Measurements from ENCODE around the gene MIPOL1.
"Not testable (repeated sequence)": the region's sequence is repeated elsewhere in the genome, so short reads cannot be mapped to it uniquely, and the experiment has no call there.

The MIPOL1 gene, protein sequence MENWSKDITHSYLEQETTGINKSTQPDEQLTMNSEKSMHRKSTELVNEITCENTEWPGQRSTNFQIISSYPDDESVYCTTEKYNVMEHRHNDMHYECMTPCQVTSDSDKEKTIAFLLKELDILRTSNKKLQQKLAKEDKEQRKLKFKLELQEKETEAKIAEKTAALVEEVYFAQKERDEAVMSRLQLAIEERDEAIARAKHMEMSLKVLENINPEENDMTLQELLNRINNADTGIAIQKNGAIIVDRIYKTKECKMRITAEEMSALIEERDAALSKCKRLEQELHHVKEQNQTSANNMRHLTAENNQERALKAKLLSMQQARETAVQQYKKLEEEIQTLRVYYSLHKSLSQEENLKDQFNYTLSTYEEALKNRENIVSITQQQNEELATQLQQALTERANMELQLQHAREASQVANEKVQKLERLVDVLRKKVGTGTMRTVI

GRCh38 chr14:37197421-37198272 lies at the start of gene MIPOL1:
Gene MIPOL1, plus strand, starts transcription at chr14:37197937. Its CDS starts 49,952 bp downstream, at chr14:37247889.
- peak; percentile 92 for DNase-seq

- peak; percentile 72 for DNase-seq
Observed at GRCh38 chr14:37150414-37150813, 47.3 kb upstream of the MIPOL1 start.

GRCh38 chr14:37153005-37153404 lies 44.7 kb upstream of the MIPOL1 start:
- no peak for DNase-seq

DNA sequence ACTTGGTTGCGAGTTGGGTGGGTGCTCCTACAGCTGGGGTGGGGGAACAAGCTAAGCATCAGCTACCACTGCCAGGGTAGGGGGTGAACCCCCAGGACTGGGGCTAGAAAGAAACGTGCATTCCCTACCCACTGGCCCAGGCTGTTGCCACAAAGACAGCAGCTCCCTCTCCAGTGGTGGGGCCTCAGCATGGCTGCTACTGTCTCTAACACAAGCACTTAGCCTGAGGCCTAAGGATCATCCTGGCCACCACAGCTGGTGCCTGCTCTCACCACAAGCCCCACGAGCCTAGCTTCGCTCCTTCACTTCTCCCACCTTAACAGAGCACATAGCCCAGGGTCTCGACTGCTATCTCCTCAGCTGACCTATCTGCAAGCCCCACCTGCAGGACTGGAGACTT lies 44.3 kb upstream of the MIPOL1 start:
- DNase-seq = no peak

- DNase-seq = no peak
Observed at GRCh38 chr14:37157987-37158386, 39.8 kb upstream of the MIPOL1 start.

DNA sequence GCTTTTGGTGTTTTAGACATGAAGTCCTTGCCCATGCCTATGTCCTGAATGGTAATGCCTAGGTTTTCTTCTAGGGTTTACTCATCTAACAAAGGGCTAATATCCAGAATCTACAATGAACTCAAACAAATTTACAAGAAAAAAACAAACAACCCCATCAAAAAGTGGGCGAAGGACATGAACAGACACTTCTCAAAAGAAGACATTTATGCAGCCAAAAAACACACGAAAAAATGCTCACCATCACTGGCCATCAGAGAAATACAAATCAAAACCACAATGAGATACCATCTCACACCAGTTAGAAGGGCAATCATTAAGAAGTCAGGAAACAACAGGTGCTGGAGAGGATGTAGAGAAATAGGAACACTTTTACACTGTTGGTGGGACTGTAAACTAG lies 35.4 kb upstream of the MIPOL1 start:
- not testable (repeated sequence) for DNase-seq

- no peak for DNase-seq
Observed at GRCh38 chr14:37165794-37166193, 31.9 kb upstream of the MIPOL1 start.

DNA sequence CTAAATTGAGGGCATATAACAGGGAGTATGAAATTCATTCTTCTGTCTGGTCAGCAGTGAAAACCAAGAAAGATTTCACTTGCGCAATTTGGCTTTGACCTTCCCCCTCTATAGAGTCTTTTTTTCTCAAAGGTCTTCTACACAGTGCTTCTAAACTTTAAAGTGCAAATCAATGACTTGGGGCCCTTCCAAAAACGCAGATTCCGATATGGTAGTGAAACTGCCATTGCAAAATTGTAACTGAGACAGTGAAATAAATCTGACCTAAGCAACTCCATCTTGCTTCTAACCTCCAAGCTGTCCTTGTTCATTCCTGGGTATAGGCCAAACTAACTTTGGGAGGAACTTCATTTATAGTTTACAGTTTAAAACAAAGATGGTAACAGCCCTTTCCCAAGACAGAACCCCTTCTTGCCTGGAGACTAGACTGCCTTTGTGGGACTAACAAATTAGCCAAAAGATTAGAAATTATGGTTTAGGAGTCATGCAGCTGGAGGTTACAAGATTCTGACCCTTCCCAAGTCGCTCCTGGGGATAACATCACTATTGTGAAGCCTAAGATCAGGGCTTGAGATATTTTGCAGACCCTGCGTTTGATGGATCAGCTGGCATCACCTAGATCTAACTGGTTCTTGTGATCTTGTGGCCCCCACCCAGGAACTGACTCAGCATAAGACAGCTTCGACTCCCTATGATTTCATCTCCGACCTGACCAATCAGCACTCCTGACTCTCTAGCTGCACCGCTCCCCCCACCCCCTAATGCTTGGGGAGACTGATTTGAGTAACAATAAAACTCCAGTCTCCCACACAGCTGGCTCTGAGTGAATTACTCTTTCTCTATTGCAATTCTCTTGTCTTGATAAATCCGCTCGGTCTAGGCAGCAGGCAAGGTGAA lies 30.3 kb upstream of the MIPOL1 start:
- no peak for DNase-seq

DNA sequence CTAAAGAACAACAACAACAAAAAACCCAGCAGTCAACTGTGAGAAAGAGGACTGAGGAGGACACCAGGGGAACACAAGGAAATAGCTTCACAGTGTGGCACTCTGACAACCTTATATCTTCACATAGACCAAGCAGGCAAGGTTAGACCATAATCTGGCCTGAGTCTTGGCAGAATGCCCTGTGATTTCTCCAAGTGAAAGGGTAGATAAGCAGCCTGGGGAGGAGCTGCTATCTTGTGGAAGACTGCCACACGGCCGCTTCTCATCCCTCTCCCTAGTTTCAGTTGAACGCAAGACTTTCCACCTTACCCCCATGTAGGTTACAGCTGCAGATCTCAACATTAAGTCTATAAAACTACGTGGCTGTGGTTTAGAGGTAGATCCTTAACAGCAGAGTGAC lies 29.0 kb upstream of the MIPOL1 start:
- DNase-seq = no peak

DNA sequence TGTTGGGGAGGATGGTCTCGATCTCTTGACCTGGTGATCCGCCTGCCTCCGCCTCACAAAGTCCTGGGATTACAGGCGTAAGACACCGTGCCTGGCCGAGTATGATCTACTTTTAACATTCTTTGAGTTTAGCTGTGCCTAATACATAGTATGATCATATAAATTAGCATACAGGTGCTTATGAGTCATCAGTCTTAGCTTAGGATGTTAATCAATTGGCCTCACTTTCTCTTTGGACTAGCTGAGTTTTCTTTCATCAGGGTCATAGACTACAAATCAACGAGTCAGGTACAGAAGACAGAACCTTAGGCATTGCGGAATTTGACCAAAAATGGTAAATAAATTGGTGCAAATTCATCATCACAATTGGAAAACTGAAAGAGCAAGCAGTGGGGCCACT lies 27.5 kb upstream of the MIPOL1 start:
- DNase-seq = no peak

DNA sequence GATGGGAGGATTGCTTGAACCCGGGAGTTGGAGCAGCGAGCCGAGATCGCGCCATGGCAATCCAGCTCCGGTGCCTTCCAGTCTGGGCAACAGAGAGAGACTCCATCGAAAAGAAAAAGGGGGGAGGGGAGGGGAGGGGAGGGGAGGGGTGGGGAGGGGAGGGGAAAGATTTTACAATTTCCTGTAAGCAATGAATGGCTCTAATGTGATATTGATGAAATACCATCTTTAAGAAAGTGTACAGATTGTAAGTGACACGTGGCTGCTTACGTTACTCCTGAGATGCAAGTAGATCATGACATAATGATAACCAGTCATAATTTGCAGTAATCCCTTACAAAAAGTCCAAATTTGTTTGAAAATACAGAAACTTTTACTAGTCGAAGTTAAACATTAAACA lies 26.7 kb upstream of the MIPOL1 start:
- no peak for DNase-seq

DNA sequence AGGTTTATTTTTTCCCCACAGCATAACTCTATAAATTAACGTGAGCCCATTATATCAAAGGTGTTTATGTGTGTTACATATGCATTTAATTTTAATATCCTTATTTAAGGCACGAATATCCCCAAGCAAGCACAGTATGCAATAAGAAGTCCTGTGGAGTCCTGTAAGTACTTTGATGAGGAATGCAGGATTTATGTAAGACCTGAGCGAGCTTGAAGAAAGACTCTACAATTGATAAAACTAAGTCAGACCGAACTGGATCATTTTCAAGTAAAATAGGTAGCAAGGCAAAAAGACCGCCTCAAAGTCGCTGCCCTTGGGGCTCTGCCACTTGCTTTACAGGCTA lies 26.1 kb upstream of the MIPOL1 start:
- no peak for DNase-seq

DNA sequence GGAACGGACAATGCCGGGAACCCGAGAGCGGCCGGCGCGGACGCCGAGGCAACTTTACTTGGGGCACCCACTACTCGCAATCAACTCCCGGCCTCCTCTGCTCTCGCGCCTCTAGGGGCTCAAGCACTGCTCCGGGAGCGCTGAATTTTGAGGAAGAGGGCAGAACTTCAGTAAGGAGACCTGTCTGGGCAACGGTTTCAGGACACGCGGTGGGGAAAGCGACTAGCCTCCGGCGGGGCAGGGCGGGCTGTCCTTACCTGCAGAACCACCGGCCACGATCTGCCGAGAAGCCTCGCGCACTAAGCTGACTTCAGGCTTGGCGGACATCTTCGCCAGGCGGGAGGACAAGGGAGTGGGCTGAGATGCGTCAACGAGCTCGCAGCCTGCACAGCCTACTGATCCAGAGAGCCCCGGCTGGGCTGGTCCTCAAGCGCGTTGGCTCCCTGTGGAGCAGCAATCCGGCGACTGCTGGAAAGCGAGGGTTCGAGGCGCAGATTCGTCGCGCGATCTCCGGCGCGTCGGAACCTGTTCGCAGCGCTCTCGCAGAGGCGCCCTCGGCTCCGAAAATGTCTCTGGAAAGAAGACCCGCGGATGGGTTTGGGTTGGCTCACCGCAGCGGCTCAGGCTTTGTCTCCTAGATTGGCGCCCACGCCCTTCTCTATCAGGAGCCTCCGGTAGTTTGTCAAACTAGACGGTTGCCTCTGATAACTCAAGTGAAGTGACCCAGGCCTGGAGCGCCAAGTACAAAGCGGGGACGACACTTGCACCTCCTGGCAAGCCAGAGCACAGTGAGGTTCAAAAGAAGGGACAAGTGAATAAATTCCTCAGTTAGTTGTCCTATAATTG lies 25.5 kb upstream of the MIPOL1 start, which contains the start of gene SLC25A21:
Gene SLC25A21, minus strand, starts transcription at position 583 of the 846 bp plus-strand sequence.
- DNase-seq = peak; percentile 94

- no peak for DNase-seq
Observed at GRCh38 chr14:37172936-37173614, 24.7 kb upstream of the MIPOL1 start.

- no peak for DNase-seq
Observed at GRCh38 chr14:37179896-37180502, 17.7 kb upstream of the MIPOL1 start.

- not testable (repeated sequence) for DNase-seq
Observed at GRCh38 chr14:37180886-37181285, 16.9 kb upstream of the MIPOL1 start.

DNA sequence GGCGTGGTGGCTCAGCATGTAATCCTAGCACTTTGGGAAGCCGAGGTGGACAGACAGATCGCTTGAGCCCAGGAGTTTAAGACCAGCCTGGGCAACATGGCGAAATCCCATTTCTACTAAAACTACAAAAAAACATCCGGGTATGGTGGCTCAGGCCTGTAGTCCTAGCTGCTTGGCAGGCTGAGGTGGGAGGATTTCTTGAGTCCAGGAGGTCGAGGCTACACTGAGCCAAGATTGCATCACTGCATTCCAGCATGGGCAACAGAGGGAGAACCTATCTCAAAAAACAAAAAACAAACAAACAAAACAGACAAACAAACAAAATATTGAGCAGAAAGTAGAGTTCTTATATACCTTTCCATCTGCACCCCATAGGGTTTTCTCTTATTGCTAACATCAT lies 16.3 kb upstream of the MIPOL1 start:
- DNase-seq = no peak

DNA sequence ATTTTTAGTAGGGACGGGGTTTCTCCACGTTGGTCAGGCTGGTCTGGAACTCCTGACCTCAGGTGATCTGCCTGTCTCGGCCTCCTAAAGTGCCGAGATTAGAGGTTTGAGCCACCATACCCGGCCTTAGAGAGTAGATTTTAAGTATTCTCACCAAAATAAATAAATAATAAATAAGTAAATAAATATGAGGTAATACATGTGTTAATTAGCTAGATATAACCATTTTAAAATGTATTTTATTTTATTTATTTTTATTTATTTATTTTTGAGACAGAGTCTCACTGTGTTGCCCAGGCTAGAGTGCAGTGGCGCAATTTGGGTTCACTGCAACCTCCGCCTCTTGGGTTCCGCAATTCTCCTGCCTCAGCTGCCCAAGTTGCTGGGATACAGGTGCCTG lies 13.2 kb upstream of the MIPOL1 start:
- DNase-seq = not testable (repeated sequence)

GRCh38 chr14:37185670-37186069 lies 12.1 kb upstream of the MIPOL1 start:
- no peak for DNase-seq

DNA sequence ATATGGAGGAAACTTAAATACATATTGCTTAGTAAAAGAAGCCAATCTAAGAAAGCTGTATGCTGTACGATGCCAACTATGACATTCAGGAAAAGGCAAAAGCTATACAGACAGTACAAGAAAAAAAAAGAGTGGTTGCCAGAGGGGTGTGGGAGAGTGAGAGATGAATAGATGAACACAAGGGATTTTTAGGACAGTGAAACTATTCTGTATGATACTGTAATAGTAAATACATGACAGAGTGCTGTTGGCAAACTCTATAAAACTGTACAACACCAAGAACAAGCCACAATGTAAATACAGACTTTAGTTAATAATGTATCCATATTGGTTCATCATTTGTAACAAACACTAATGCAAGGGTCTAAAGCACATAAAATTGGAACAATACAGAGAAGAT lies 10.9 kb upstream of the MIPOL1 start:
- DNase-seq = no peak

GRCh38 chr14:37187294-37187693 lies 10.4 kb upstream of the MIPOL1 start:
- no peak for DNase-seq

All from eye (tissue), 1 donor.